B cell (primary cell): ENCODE results near the gene PRRT1. TPM values are rescaled to one million over a fixed set of nuclear protein-coding genes. Genes with fewer than 3 reads are reported as not detected.

ENCODE experiments used
- ATAC-seq: fragments of 200-7000 bp; cut with Tn5 transposase; one replicate; pipeline ENCODE4 v1.10.0; 2021; ENCODE audit warnings: low read depth, mild to moderate bottlenecking, moderate number of reproducible peaks, moderate library complexity
- CTCF ChIA-PET: fragments of 350-600 bp; sonication (Branson Sonifier 250); formaldehyde crosslinking; loops from one replicate; lab custom pipeline; 2021; ENCODE audit warnings: antibody characterized with exemption, inconsistent platforms; lab: Charles Lee
- POLR2A ChIA-PET: fragments of 350-600 bp; sonication (Branson Sonifier 250); formaldehyde crosslinking; loops from one replicate; lab custom pipeline; 2021; ENCODE audit warnings: antibody characterized with exemption; lab: Charles Lee
- DNase-seq: peaks from one replicate; pipeline ENCODE4 v3.0.0; 2013
- H2AFZ ChIP-seq: 2 replicates; pipeline ENCODE4 v1.6.1; 2012; ENCODE audit warnings: mild to moderate bottlenecking, low read depth, low read length; ENCODE audit not compliant: insufficient read depth, poor library complexity, severe bottlenecking
- H3K27ac ChIP-seq, 2 donors: 1 replicate in 1 of 2; 2 replicates in 1 of 2; pipeline ENCODE4 v1.5.1; 2012 to 2013; ENCODE audit warnings: low read length in 2 of 2, mild to moderate bottlenecking in 2 of 2, moderate library complexity in 1 of 2
- H3K27me3 ChIP-seq, 4 experiments: fragments of 200-600 bp in 1 of 4; sonication (generic) in 1 of 4; replicated peaks in 1 of 4; 1 replicate in 2 of 4; 2 replicates in 2 of 4; pipeline versions ENCODE4 v1.6.1 to v1.7.0; 2013 to 2016; ENCODE audit warnings: low read length in 3 of 4, mild to moderate bottlenecking in 2 of 4, mixed read lengths in 1 of 4, moderate library complexity in 1 of 4; ENCODE audit not compliant: insufficient read depth in 4 of 4, control insufficient read depth in 3 of 4; ENCODE audit errors: control extremely low read depth in 1 of 4
- H3K36me3 ChIP-seq, 2 experiments: replicated peaks in 1 of 2; 1 replicate in 1 of 2; 2 replicates in 1 of 2; pipeline versions ENCODE4 v1.6.1 to v1.7.1; 2013; ENCODE audit warnings: low read length in 1 of 2; ENCODE audit not compliant: insufficient read depth in 2 of 2, control insufficient read depth in 1 of 2; ENCODE audit errors: control extremely low read depth in 1 of 2, extremely low read depth in 1 of 2
- H3K4me1 ChIP-seq, 2 donors: fragments of 200-600 bp in 1 of 2; sonication (generic) in 1 of 2; 1 replicate in 1 of 2; 2 replicates in 1 of 2; pipeline versions ENCODE4 v1.5.1 to v1.6.1; 2013 to 2017; ENCODE audit warnings: low read length in 2 of 2; ENCODE audit not compliant: control insufficient read depth in 2 of 2, insufficient read depth in 2 of 2
- H3K4me2 ChIP-seq: replicated peaks from 2 replicates; pipeline ENCODE3; 2012; ENCODE audit warnings: mild to moderate bottlenecking, low read depth, low read length; ENCODE audit not compliant: poor library complexity, severe bottlenecking
- H3K4me3 ChIP-seq, 5 experiments: fragments of 200-600 bp in 1 of 5; sonication (generic) in 1 of 5; 1 replicate in 3 of 5; 2 replicates in 2 of 5; pipeline versions ENCODE4 v1.5.1 to v1.7.0; 2011 to 2016; ENCODE audit warnings: low read length in 4 of 5, mild to moderate bottlenecking in 4 of 5, low read depth in 2 of 5, control low read depth in 1 of 5, moderate library complexity in 1 of 5; ENCODE audit not compliant: insufficient read depth in 1 of 5; ENCODE audit errors: control extremely low read depth in 1 of 5, extremely low read depth in 1 of 5
- H3K79me2 ChIP-seq: fragments of 200-600 bp; sonication (generic); one replicate; pipeline ENCODE4 v1.6.0; 2016; ENCODE audit warnings: low read length; ENCODE audit not compliant: control insufficient read depth, insufficient read depth
- H3K9ac ChIP-seq: fragments of 200-600 bp; sonication (generic); 2 replicates; pipeline ENCODE4 v1.6.1; 2017; ENCODE audit warnings: mild to moderate bottlenecking, low read length, moderate library complexity
- H3K9me3 ChIP-seq, 3 donors: one replicate each; pipeline versions ENCODE4 v1.6.1 to v1.7.1; 2013; ENCODE audit warnings: low read length in 2 of 3; ENCODE audit not compliant: control insufficient read depth in 2 of 3, insufficient read depth in 1 of 3; ENCODE audit errors: control extremely low read depth in 1 of 3
- H4K20me1 ChIP-seq: 2 replicates; pipeline ENCODE4 v1.6.0; 2012; ENCODE audit warnings: mild to moderate bottlenecking, low read length; ENCODE audit not compliant: insufficient read depth, control insufficient read depth, poor library complexity, severe bottlenecking
- H3K27ac Mint-ChIP-seq: one replicate; pipeline ENCODE4 v1.8.0; 2021; ENCODE audit warnings: mixed read lengths
- H3K27me3 Mint-ChIP-seq: one replicate; pipeline ENCODE4 v1.8.0; 2021; ENCODE audit warnings: mixed read lengths
- H3K4me1 Mint-ChIP-seq: one replicate; pipeline ENCODE4 v1.8.0; 2021; ENCODE audit warnings: mixed read lengths
- H3K4me3 Mint-ChIP-seq: one replicate; pipeline ENCODE4 v1.8.0; 2021; ENCODE audit warnings: mixed read lengths
- H3K9me3 Mint-ChIP-seq: one replicate; pipeline ENCODE4 v1.8.0; 2022; ENCODE audit warnings: mixed read lengths; ENCODE audit not compliant: insufficient read depth
- CTCF ChIP-seq: fragments of 200-600 bp; IDR thresholded peaks from one replicate; pipeline ENCODE4 v1.8.0; 2022; ENCODE audit warnings: antibody characterized with exemption, mild to moderate bottlenecking
- EZH2 ChIP-seq: IDR thresholded peaks from 2 replicates; pipeline ENCODE4 v1.6.1; 2012; ENCODE audit warnings: borderline replicate concordance, low read depth, mild to moderate bottlenecking, moderate library complexity, low read length; ENCODE audit not compliant: insufficient read depth, poor library complexity, severe bottlenecking
- WGBS: methylation state at CpG from one replicate; pipeline ENCODE4 v1.1.5; 2013; ENCODE audit warnings: missing lambda C conversion rate; ENCODE audit not compliant: insufficient coverage; 5-methylcytosine and 5-hydroxymethylcytosine counted together
- intact Hi-C: fragments of 100-400 bp; cut with micrococcal nuclease; formaldehyde crosslinking; loops from one replicate; pipeline ENCODE4 v1.10.0; 2022
- polyA plus RNA-seq: library from polyadenylated mRNA; depleted of rRNA; stranded (reverse); fragments of >200 nt; gene quantifications from 2 replicates; pipeline ENCODE4 v1.2.3, GENCODE V29; 2012
- total RNA-seq, 2 donors: library from RNA; stranded (reverse); fragments of 120-200 nt in 1 of 2; gene quantifications; 1 replicate in 1 of 2; 2 replicates in 1 of 2; pipeline versions ENCODE4 v1.2.3 to v1.2.4, GENCODE V29; 2013 to 2022

Gene PRRT1
- total and polyA plus RNA-seq, 2 donors (not counting 1 experiment from before 2014, with no cell fraction given) = not detected

GRCh38 chr6:32183030-32183429, 31.3 kb upstream of the PRRT1 start:
- no peak for ATAC-seq
- intact Hi-C loops = no loop called here
- no peak overlapping the region for H3K4me3 Mint-ChIP-seq
- Histone ChIP-seq H2AFZ (no peak overlapping the region), H3K4me3 (no peak overlapping the region), H4K20me1 (no peaks in the 10 kb centered on the region), H3K27me3 (no peaks in the 10 kb centered on the region), H3K9ac (no peak overlapping the region), H3K36me3 (peaks cover 0 to 62% of the 10 kb centered on the region in 2 experiments), H3K9me3 (no peaks in the 10 kb centered on the region), H3K27ac (no peak overlapping the region), H3K4me2 (no peak overlapping the region), H3K79me2 (peaks cover 36% of the 10 kb centered on the region), H3K4me1 (peaks cover 22 to 27% of the 10 kb centered on the region in 2 donors)
- no peak overlapping the region for H3K27ac Mint-ChIP-seq
- peak; percentile 7 for DNase-seq
- no peak for TF ChIP-seq EZH2
- no peak for TF ChIP-seq CTCF
- H3K9me3 Mint-ChIP-seq = no peaks in the 10 kb centered on the region
- H3K27me3 Mint-ChIP-seq = no peaks in the 10 kb centered on the region
- H3K4me1 Mint-ChIP-seq = peaks cover 52% of the 10 kb centered on the region
- WGBS = 89% methylated on average over 3 of the region's 3 CpGs
- ChIA-PET POLR2A (no interaction called here), CTCF (interaction anchor here (1.0 kb wide), 1 partner anchor 12 kb away, joined by 3 read pairs; no protein-coding TSS in a partner anchor)

- H3K4me1 ChIP-seq = peaks cover 17 to 24% of the 10 kb centered on the region in 2 donors
- no peaks in the 10 kb centered on the region for H3K27me3 Mint-ChIP-seq
- no peak overlapping the region for H2AFZ ChIP-seq
- H3K27ac ChIP-seq = no peak overlapping the region
- ChIA-PET POLR2A (interaction anchor here (1.2 kb wide), 1 partner anchor 8 kb away, joined by 4 read pairs; the partner anchor contains the start of gene PBX2), CTCF (interaction anchor here (1.0 kb wide), 1 partner anchor 12 kb away, joined by 3 read pairs; no protein-coding TSS in a partner anchor)
- peaks cover 0 to 57% of the 10 kb centered on the region in 2 experiments for H3K36me3 ChIP-seq
- H3K4me3 Mint-ChIP-seq = no peak overlapping the region
- DNase-seq (no peak), ATAC-seq (no peak)
- H3K9me3 Mint-ChIP-seq = no peaks in the 10 kb centered on the region
- H3K27me3 ChIP-seq = no peaks in the 10 kb centered on the region
- 98% methylated on average over 7 of the region's 10 CpGs for WGBS
- peak overlapping the region; percentile 41 for H3K27ac Mint-ChIP-seq
- no peaks in the 10 kb centered on the region for H3K9me3 ChIP-seq
- no peak overlapping the region for H3K9ac ChIP-seq
- intact Hi-C loops = no loop called here
- no peak overlapping the region for H3K4me2 ChIP-seq
- peaks cover 52% of the 10 kb centered on the region for H3K4me1 Mint-ChIP-seq
- no peaks in the 10 kb centered on the region for H4K20me1 ChIP-seq
- peaks cover 32% of the 10 kb centered on the region for H3K79me2 ChIP-seq
- no peak for TF ChIP-seq CTCF
- no peak for TF ChIP-seq EZH2
- no peak overlapping the region for H3K4me3 ChIP-seq
Observed at GRCh38 chr6:32182555-32182981, 30.8 kb upstream of the PRRT1 start.
